H1 (cell line): ENCODE measurements around the gene FAM221B. TPM values are rescaled to one million over a fixed set of nuclear protein-coding genes. Genes with fewer than 3 reads are reported as not detected.

Experiments
- KDM1A ChIP-seq: fragments of 200-600, 300-600 bp; sonication (generic); IDR thresholded peaks from 2 replicates; pipeline ENCODE4 v1.7.1; 2016; ENCODE audit warnings: mild to moderate bottlenecking, low read length, borderline replicate concordance
- NANOG ChIP-seq: IDR thresholded peaks from 2 replicates; pipeline ENCODE4 v1.6.1; 2011; ENCODE audit warnings: low read length, low read depth, mild to moderate bottlenecking, inconsistent platforms; ENCODE audit not compliant: insufficient read depth, poor library complexity, severe bottlenecking
- POU5F1 ChIP-seq: IDR thresholded peaks from 2 replicates; pipeline ENCODE4 v1.6.1; 2011; ENCODE audit warnings: low read depth, mild to moderate bottlenecking, low read length, moderate library complexity
- SP1 ChIP-seq: IDR thresholded peaks from 2 replicates; pipeline ENCODE4 v1.6.1; 2011; ENCODE audit warnings: low read depth, low read length
- polyA plus RNA-seq, 7 experiments: library from polyadenylated mRNA; depleted of rRNA in 3 of 7; stranded (reverse) in 5 of 7; unstranded in 2 of 7; fragments of >200 nt in 5 of 7; fragments of 200-250 nt in 2 of 7; gene quantifications; 1 replicate in 5 of 7; 2 replicates in 1 of 7; 4 replicates in 1 of 7; pipeline versions ENCODE4 v1.2.1 to v1.2.3, GENCODE V29; 2011 to 2013; ENCODE audit warnings: missing spikeins in 2 of 7, mixed read lengths in 2 of 7
- total RNA-seq: library from RNA; stranded (reverse); fragmentation: NEBNext Ultra II Directional; extraction: Animal tissue kit (Norgen Biotek cat#: 25700); gene quantifications from 2 replicates; pipeline ENCODE4 v1.2.1, GENCODE V29; 2021

Gene FAM221B
- total and polyA plus RNA-seq, 2 of the 8 experiments (the other 6 are each of a cell fraction or from before 2014, with no cell fraction given): not detected

GRCh38 chr9:35852267-35852815 is 23.8 kb upstream of the FAM221B start (continued):
- TF ChIP-seq KDM1A (no peak), POU5F1 (no peak), SP1 (no peak), NANOG (no peak)
